NCI-H345 treated with DMSO at 0.1 percent for 48 hours (cell line): Measurements from ENCODE around the gene OPA3.

Experiments used
- DNase-seq: peaks from one replicate; lab custom pipeline; 2025; ENCODE audit not compliant: unreplicated experiment; lab: John Stamatoyannopoulos, UW

Gene OPA3

DNA sequence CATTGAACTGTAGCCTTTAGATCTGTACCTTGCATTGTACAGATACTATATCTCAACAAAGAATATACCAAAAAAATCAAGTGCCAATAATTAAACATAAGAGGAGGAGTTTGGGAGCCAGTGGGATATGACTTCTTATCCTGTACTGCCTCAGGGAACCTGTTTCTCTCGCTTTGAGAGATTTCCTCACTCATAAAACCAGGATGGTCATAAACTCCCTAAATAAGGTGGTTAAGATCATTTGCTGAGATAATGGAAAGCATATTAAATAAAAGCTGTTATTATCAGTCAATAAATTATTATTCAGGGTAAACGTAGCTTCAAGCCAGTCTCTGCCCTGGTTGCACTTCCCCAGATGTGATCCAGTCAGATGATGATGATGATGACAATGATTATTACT is 17.0 kb downstream of the OPA3 start:
- no peak for DNase-seq

DNA sequence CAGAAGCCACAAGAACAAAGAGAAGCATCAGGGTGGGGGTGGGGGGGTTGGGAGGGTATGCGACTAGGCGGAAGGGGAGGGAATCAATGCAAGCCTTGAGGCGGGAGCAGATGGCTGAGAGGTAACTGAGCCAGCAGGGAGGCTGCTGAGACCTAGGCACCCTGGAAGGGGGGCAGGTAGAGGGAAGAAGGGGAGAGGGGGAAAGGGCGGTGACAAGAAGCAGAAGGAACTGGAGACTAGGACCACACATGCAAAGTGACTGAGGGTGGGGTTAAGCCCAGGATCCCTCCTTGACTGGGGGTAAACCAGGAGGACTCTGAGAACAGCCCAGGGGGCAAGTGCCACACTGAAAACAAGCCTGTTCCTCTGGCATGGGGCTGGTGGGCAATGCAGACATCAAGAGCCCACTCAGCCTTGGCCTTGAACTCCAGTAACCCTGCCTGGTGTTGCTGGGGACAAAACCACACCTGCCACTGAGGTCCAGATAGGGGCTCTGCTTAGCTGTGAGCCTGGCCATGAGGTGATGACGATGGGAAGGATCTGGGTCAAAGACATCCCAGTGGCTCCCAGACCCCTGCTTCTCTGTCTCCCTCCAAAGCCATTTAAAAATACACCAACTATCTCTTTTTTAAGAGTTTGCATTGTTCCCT is 20.3 kb downstream of the OPA3 start:
- no peak for DNase-seq

DNA sequence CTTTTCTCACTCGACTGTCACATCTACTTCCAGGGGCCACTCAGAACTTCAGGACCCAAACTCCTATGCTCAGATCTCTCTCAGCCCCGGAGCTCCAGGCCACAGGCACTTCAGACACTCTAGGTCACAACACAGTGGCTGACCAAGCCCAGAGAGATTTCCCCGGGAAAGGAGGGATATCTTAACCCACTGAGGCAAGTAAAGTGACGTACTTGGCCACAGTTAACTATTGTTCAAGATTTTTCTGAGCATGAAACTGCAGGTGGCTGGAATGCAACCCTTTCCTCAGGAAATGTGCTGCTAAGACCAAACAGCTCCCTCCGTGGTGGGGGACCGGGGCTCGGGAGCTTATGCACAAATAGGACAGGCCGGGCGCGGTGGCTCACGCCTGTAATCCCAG is 23.9 kb downstream of the OPA3 start:
- DNase-seq = no peak

DNA sequence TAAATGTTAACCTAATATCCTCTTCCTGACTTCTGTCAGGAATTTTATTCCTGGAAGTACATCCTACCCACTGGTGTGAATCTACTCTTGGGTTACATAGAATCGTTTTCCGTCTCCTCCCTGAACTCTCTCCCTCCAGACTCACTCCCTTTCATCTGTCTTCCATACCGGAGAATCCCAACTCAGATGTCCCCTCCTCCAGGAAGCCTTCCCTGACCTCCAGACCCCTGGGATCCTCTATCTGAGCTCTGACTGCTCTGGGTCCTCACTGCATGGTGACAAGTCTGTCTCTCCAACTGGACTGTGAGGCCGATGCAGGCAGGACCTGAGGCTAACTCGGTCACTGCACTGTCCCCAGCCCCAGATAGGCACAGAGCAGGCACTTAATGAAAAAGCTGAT is 24.6 kb downstream of the OPA3 start:
- DNase-seq = no peak

DNA sequence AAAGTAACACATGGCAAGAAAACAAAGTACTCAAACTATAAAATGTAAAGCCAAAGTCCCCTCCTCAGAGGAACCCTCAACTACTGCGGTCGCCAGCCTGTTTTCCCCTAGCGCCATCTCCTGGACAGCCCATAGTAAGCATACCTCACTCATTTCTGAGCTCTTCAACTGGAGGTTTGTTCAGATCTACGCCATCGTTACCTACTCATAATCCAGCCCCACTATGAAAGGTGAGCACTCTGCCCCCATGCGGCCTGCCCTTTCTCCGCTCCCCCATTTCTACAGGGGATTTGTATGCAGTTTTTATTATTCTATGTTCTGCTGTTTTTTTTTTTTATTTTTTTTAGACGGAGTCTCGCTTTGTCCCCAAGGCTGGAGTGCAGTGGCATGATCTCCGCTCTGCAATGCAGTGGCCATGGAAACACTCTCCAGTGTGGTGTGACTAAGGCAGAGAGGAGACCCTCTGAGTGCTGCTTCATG is 26.2 kb downstream of the OPA3 start:
- DNase-seq = no peak

DNA sequence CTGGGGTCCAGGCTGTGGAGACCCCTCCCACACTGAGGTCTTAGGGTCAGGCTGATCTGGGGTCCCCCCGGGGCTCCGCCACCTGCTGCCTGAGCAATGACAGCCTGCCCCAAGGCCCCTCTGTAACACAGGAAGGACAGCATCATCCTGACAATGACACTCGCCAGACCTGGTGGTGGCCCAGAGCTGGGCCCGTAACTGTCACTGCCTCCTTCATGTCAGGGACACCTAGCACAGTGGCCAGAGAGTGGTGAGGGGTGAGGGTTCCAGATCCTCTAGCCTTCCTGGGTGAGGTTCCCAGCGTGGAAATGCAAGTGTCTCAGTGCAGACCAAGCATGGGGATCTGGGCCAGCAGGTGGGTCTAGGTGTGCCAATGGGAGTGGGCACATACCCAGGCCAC is 27.8 kb downstream of the OPA3 start:
- no peak for DNase-seq

DNA sequence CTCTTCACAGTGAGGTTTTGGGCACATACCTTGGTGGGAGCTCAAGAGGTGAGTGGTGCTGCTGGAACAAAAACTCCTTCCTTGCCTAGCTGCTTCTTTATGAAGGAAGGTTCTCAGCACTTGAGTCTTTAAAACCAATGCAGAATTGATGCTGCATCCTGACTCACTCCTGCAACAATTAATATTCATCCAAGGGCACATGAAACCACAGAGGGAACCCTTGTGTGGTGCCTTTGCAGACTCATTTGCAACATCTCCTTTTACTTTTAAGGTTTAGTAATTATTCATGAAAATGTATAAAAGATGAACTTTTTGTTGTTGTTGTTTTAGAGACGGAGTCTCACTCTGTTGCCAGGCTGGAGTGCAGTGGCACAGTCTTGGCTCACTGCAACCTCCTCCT is 30.1 kb downstream of the OPA3 start:
- no peak for DNase-seq

DNA sequence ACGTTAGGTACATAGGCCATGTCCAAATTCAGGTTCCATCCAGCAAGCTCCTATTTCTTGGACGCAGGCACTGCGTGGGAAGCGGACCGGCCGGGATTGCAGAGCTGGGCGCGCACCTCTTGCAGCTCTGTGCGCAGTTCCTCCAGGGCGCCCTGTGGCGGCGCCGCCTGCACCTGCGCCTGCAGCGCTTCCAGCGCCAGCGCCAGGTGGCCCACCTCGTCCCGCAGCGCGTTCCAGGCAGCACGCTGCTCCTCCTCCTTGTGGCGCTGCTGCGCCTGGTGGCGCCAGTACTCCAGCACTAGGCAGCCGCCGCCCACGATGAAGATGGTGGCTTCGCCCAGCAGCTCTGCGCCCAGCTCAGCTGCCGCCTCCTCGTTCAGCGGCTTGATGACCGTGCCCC is 31.1 kb downstream of the OPA3 start:
- DNase-seq = no peak

DNA sequence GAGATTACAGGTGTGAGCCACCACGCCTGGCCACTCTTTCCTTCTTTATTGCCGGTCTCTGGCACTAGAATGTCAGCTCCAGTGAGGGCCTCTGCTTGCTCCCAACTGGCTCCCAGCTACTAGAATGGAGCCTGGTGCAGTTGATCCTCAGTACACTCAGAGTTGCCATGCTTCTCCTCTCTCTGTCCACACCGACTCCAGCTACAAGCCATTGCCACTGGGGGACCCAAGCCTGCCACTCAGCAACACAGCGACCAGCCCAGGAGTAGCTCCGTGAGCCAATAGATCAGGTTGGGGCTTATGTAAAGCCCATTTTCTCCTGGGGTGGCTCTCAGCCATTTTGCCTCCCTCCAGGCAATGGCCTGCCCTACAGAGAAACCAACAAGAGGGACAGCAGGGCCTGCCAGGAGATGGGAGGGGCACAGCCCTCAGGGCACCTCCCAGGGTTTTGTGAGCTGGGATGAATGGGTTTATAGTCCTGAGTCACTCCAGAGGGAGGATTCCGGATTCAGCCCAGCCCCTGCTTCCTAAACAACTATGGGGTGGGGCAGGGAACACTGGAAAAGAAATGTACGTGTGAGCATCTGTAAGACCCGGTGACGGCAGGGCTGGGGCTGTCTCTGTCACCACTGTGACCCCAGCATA is 36.5 kb downstream of the OPA3 start:
- no peak for DNase-seq

DNA sequence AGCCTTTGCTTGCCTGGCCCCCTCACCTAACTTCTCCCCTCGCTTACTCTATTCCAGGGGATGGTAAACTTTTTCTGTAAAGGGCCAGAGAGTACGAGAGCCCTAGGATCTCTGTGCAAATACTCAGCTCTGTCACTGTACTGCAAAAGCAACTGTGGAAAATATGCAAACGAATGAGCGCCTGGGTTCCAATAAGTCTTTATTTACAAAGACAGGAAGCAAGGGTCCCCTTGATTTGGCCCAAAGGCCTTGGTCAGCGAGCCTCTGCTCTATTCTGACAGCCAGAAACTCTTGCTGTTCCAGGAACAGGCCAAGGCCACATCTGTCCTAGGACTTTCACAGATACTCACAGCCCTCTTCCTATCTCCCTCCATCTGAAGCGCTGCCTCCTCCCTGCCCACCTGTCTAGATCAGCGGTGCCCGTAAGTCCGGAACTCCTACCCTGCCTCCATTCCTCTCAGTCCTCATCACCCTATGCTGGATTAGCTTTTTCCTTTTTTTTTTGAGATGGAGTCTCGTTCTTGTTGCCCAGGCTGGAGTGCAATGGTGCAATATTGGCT is 37.3 kb downstream of the OPA3 start:
- no peak for DNase-seq

DNA sequence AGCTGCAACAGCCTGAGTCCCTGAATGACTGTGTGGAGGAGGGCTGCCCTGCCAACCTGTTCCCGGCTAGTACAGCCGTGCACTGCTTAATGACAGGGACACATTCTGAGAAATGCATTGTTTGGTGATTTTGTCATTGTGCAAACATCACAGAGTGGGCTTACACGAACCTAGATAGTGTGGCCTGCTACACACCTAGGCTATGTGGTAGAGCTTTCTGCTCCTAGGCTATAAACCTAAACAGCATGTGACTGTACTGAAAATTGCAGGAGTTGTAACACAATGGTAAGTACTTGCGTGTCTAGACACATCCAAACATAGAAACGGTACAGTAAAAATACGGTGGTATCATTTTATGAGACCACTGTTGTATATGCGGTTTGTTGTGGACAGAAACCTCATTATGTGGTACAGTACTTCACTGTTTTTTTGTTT is 42.4 kb downstream of the OPA3 start:
- DNase-seq = no peak

DNA sequence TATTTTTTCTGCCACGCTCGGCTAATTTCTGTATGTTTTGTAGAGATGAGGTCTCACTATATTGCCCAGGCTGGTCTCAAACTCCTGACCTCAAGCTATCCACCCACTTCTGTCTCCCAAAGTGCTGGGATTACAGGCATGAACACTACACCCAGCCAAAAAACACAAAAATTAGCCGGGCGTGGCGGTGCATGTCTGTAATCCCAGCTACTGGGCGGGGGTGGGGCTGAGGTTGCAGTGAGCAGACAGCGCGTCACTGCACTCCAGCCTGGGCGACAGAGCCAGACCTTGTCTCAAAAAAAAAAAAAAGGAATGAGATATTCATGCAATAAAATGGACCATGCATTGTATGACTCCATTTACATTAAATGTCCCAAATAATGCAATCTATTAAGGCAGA is 45.1 kb downstream of the OPA3 start:
- DNase-seq = no peak

DNA sequence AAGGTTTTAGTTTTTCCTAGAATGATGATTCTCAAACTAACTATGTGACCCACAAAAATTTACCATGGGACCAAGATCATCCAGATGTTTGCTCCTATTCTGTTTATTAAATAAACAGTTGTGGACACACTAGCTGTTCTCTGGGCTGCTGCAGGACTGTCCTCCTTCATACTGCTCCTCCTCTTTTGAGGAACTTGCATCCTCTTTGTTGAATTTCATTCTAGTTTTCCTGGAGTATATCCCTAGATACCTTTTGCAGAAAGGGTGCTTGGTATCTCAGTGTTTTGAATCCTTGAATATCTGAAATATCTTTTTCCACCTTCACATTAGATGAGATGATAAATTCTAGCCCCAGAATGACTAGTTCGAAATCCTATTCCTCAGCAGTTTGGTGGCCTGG is 53.3 kb downstream of the OPA3 start:
- DNase-seq = no peak

DNA sequence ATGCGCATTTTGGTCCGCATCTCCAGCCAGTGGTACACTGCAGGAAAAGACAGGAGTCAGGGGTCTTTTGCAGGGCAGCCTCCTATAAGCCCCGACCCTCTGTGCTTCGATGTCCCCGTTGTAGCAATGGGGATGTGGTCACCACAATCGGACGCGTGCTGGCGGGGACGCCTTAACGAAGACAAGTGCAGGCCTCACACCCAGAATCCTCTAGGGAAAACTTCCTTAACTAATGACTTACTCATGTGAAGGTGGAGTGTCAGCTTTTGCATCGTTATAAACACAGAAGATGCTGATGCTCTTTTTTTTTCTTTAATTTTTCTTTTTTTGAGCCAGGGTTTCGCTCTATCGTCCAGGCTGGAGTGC is 55.2 kb downstream of the OPA3 start:
- no peak for DNase-seq

DNA sequence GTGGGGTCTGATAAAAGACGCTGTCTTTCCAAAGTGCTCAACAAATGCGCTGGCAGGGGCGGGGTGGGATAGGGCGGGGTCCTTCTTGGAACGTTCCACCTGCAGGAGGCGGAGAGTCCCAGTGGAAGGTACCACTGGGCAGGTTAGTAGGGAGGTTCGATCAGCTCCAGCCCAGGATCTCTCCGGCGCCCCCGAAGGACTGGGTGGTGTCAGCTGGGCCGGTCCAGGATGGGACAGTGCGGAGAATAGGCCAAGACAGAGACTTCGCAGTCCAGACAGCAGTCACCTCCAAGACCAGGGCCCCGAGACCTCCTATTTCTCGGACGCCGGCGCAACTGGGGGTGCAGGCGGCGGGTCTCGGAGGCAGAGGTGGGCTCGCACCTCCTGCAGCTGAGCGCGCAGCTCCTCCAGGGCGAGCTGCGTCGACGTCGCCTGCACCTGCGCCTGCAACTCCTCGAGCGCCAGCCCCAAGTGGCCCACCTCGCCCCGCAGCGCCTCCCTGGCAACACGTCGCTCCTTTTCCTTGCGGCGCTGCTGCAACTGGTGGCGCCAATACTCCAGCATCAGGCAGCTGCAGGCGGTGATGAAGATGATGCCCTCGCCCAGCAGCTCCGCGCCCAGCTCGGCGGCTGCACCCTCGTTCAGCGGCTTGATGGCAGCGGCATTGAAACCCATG is 55.7 kb downstream of the OPA3 start:
- no peak for DNase-seq

DNA sequence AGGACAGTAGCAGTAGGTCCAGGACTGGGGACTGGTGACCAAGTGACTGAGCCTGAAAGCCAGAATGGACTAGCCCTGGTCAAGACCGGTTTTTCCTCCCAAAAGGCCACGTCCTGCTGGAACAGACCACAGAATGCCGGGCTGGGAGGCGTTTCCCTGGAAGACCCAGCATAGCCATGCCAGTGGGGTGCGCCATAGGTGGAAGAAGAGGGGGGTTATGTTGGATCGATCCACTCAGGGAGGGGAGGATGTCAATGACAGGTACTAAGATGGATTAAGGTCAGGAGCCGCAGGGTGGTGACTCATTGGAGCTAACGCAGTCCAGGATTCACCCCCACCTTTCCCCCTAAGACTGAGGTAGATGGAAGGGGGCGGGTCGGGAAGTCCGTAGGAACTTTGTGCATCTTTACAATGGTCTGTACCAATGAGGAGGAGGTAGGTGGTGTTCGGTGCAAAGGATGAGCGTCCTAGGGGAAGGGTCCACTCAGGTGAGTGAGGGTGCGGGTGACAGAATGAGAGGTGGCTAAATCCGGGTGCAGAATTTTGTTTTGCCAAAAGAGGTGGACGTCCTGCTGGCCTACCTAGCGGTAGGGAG is 56.4 kb downstream of the OPA3 start:
- no peak for DNase-seq

DNA sequence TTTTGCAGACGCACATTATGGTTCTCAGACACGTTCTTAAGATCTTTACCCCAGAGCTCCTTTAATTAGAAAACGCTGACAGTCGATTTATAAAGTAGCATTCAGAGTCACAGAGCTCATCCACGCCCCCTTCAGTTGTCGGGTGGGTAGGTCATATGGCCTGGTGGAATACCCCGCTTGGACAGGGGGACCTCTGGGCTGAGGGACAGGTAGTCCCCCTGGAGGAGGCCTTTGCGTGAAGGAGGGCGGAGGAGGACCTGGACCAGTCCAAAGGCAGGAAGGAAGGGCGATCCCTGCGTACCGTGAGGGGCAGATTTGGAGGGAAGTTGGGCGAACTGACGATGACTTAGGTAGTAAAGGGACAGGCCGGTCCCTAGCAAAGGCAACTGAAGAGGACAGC is 56.9 kb downstream of the OPA3 start:
- DNase-seq = no peak

DNA sequence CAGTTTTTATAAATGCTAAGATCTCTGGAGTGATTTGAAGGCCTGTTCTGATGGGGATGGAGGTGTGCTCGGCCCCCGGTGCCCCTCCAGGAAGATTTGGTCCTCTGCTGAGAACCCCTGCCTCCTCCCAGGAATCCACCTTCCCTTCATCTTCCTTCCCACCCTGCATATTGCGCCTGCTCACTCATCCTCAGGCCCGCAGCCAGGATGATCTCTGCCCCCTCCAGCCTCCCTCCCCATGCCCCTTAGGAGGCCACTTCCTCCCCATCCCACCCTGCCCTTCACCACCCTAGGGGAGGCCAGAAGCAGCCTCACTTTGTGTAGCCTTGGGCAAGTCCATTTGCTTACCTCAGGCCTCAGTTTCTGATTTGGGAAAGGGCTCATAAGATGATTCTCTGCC is 57.6 kb downstream of the OPA3 start:
- no peak for DNase-seq

DNA sequence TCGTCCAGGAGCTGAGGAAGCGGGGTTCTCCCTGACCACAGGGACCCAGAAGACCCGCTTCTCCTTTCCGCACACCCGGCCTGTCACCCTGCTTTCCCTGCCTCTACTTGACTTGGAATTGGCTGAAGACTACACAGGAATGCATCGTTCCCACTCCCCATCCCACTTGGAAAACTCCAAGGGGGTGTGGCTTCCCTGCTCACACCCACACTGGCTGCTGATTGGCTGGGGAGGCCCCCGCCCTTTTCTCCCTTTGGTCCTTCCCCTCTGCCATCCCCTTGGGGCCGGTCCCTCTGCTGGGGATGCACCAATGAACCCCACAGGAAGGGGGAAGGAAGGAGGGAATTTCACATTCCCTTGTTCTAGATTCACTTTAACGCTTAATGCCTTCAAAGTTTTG is 58.5 kb downstream of the OPA3 start:
- DNase-seq = no peak

DNA sequence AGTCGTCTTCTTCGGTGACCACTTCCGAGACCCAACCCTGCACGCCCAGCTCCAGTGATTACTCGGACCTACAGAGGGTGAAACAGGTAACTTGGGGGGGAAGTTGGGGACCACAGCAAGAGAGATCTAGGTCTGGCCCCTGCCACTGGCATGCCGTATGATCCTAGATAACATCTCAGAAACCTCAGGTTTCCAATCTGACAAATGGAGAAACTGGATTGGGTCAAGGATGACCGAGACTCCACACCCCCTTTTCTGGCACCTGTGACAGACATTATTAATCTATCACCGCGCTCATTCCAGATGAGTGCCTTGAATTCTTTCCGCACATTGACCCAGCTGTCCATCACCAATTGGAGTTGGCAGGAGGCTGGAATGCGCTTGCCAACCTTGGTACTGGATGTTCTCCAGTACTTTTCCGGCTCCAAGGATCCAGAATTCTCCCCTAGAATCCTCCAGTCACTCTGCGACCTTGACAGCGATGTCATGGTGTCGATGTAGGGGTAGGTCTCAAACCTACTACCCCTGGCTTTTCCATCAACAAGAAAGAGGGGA is 60.0 kb downstream of the OPA3 start:
- DNase-seq = no peak

DNA sequence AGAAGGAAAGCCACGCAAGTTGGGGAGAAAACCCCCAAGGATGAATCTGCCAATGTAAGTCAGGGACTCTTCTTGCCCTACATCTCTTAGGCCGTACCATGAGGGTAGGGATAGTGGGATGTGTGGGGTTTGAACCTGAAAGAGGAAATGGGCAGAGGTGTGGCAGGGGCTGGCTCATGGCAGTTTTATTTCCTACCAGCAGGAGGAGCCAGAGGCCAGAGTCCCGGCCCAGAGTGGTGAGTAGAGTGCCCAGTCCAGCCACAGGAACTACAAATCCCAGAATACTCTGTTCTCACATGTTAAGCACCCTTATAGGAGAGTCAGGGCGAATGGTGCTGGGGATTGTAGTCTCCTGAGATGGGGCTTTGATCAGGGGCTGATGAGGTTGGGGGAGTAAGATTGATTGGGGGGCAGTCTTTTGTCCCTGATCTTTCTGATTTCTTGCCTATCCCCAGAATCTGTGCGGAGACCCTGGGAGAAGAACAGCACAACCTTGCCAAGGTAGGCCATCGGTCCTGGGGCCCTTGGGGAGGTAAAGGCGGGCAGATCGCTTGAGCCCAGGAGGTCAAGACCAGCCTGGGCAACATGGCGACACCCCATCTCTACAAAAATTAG is 60.9 kb downstream of the OPA3 start:
- peak; percentile 43 for DNase-seq
